ENCODE data around the gene GALNTL6. TPM values are rescaled to one million over a fixed set of nuclear protein-coding genes. Genes with fewer than 3 reads are reported as not detected.

Gene GALNTL6
- total RNA-seq, 1 donor from 2014 or later: 0.34 TPM

DNA sequence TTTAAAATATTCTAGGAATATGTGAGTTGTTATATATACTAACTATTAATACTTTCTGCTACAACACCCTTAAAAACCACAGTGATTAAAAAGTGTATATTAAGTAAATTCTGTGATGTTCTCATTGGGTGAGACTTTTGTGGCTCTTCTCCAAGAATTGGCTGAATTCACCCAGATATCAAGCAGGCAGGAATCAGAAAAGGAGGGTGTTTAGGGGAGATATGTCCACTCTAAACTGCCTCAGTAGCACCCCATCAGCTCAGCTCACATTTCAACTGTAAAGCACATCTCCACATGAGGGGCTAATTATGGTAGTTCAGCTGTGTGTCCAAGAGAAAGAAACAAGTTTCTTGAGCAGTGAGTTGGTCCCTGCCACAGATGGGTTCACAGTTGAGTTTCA lies 165.0 kb downstream of the GALNTL6 start:
- Mint-ChIP-seq H3K9me3 (ENCODE audit: unreplicated experiment) (no peaks in the 10 kb centered on the region), H3K36me3 (ENCODE audit: unreplicated experiment) (no peaks in the 10 kb centered on the region), H3K4me3 (ENCODE audit: unreplicated experiment) (no peak overlapping the region), H3K27me3 (ENCODE audit: unreplicated experiment) (no peaks in the 10 kb centered on the region), H3K27ac (ENCODE audit: unreplicated experiment) (no peak overlapping the region), H3K4me1 (ENCODE audit: low read depth, unreplicated experiment) (no peaks in the 10 kb centered on the region)
- DNase-seq: no peak
- no peak for TF ChIP-seq CTCF (IDR thresholded peaks at IDR 0.05; ENCODE audit: partially characterized antibody, unreplicated experiment)

GRCh38 chr4:171979461-171979860 lies 166.3 kb downstream of the GALNTL6 start:
- Mint-ChIP-seq H3K27me3 (ENCODE audit: unreplicated experiment) (no peaks in the 10 kb centered on the region), H3K4me1 (ENCODE audit: low read depth, unreplicated experiment) (no peaks in the 10 kb centered on the region), H3K4me3 (ENCODE audit: unreplicated experiment) (no peak overlapping the region), H3K36me3 (ENCODE audit: unreplicated experiment) (no peaks in the 10 kb centered on the region), H3K9me3 (ENCODE audit: unreplicated experiment) (no peaks in the 10 kb centered on the region), H3K27ac (ENCODE audit: unreplicated experiment) (no peak overlapping the region)
- no peak for DNase-seq
- no peak for TF ChIP-seq CTCF (IDR thresholded peaks at IDR 0.05; ENCODE audit: partially characterized antibody, unreplicated experiment)

DNA sequence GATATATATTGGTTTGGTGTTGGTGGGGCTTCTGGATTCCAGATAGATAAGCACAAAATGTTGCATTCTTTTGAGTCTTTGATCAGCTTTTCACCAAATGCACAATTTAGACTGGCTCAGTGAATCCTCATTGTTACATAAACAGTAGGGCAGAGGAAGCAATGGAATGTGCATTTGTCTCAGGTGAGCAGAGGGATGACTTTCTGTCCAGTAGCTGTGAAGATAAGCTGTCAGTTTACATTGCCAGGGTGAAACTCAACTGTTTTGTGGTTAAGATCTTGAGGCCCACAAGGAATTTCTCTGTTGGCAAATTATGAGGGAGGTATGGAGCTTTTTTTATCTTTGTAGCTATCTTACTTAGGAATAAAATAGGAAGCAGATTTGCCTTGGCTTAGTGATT lies 168.0 kb downstream of the GALNTL6 start:
- Mint-ChIP-seq H3K9me3 (ENCODE audit: unreplicated experiment) (no peaks in the 10 kb centered on the region), H3K27me3 (ENCODE audit: unreplicated experiment) (no peaks in the 10 kb centered on the region), H3K4me1 (ENCODE audit: low read depth, unreplicated experiment) (no peaks in the 10 kb centered on the region), H3K4me3 (ENCODE audit: unreplicated experiment) (no peak overlapping the region), H3K27ac (ENCODE audit: unreplicated experiment) (no peak overlapping the region), H3K36me3 (ENCODE audit: unreplicated experiment) (no peaks in the 10 kb centered on the region)
- no peak for TF ChIP-seq CTCF (IDR thresholded peaks at IDR 0.05; ENCODE audit: partially characterized antibody, unreplicated experiment)
- DNase-seq: no peak

DNA sequence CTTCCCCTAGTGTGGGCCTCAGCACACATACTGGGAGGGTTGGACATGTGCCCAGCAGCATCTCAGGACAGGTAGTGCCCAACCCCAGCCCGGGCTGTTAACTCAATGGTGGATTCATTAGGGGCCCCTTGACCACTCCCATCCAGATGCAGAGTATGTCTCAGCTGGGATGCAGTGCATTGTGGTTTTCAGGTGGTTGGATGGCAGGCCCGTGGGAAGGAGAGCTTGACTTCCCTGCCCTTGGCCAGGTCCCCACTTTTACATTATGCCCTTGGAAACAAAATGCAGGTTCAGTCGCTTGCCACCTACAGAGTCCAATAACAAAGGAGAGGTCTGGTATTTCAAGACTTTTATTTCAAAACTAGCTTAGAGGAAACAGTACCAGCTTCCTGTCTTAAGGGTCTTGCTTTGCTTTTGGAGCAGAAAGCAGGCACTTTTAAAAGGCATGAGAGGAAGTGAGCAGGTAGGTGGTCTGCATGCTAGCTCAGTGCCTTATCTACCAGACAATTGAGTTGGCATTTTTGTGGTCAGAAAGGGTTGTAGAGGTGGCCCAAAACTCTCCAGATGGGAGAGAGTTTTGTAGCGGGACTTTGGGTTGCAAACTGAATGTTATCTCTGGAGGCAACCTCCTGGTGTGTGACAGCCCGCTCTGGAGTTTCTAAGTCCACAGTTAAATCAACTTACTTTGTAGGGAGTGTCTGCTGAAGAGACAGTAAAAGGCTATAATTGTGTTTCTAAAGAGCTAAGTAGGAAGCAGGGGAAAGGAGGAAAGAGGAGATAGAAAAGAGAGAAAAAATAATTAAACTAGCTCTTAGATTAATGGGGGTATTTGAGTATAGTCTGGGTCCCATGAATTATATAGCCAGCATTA lies 171.0 kb downstream of the GALNTL6 start:
- DNase-seq: no peak
- H3K27ac Mint-ChIP-seq (ENCODE audit: unreplicated experiment): no peak overlapping the region
- no peaks in the 10 kb centered on the region for H3K27me3 Mint-ChIP-seq (ENCODE audit: unreplicated experiment)
- H3K4me3 Mint-ChIP-seq (ENCODE audit: unreplicated experiment): no peak overlapping the region
- H3K9me3 Mint-ChIP-seq (ENCODE audit: unreplicated experiment): peaks cover 1% of the 10 kb centered on the region
- H3K4me1 Mint-ChIP-seq (ENCODE audit: low read depth, unreplicated experiment): no peaks in the 10 kb centered on the region
- no peaks in the 10 kb centered on the region for H3K36me3 Mint-ChIP-seq (ENCODE audit: unreplicated experiment)
- no peak for TF ChIP-seq CTCF (IDR thresholded peaks at IDR 0.05; ENCODE audit: partially characterized antibody, unreplicated experiment)

DNA sequence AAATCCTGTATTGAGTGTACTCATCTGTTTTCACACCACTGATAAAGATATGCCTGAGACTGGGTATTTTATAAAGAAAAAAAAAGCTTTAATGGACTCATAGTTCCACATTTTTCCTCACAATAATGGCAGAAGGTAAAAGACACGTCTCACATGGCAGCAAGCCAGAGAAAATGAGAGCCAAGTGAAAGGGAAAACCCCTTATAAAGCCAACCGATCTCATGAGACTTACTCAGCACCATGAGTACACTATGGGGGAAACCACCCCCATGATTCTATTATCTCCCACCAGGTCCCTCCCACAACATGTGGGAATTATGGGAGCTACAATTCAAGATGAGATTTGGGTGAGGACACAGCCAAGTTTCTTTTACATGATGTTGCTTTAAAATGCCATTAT lies 171.9 kb downstream of the GALNTL6 start:
- no peak for TF ChIP-seq CTCF (IDR thresholded peaks at IDR 0.05; ENCODE audit: partially characterized antibody, unreplicated experiment)
- H3K4me3 Mint-ChIP-seq (ENCODE audit: unreplicated experiment): no peak overlapping the region
- H3K27me3 Mint-ChIP-seq (ENCODE audit: unreplicated experiment): no peaks in the 10 kb centered on the region
- no peak overlapping the region for H3K27ac Mint-ChIP-seq (ENCODE audit: unreplicated experiment)
- no peaks in the 10 kb centered on the region for H3K36me3 Mint-ChIP-seq (ENCODE audit: unreplicated experiment)
- H3K9me3 Mint-ChIP-seq (ENCODE audit: unreplicated experiment): peaks cover 4% of the 10 kb centered on the region
- no peak for DNase-seq
- no peaks in the 10 kb centered on the region for H3K4me1 Mint-ChIP-seq (ENCODE audit: low read depth, unreplicated experiment)

Data from glutamatergic neuron (in vitro differentiated cells).